GM18499 (cell line): ENCODE measurements around the gene JAG2.

Source experiments
- ATAC-seq: cut with Tn5 transposase; IDR thresholded peaks from one replicate; pipeline ENCODE4 v1.9.1; 2021; ENCODE audit warnings: moderate number of reproducible peaks; ENCODE audit not compliant: insufficient read depth, unreplicated experiment

Gene JAG2

GRCh38 chr14:105185001-105185400 lies 16.4 kb upstream of the JAG2 start:
- ATAC-seq, result no peak

DNA sequence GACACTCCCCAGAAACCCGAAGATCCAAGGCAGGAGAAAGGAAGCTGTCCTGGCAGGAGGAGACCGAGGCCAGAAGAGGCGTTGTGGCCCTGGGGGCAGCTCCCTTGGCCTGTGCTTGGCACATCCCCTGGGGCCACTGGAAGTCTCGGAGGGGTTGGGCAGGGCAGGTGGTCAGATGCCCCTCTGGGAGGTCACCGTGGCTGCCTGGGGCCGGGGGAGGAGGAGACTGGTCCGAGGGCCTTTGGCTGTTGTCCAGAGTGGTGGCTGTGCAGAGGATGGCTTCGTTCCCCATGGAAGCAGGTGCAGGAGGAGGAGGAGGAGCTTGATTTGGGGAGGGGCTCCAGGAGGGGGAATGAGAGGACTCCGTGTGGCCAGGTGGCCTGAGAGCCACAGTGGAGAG lies 15.9 kb upstream of the JAG2 start:
- ATAC-seq, result no peak

GRCh38 chr14:105182296-105183020 lies 13.9 kb upstream of the JAG2 start:
- no peak for ATAC-seq

GRCh38 chr14:105181549-105182295 lies 13.1 kb upstream of the JAG2 start:
- ATAC-seq, result no peak

DNA sequence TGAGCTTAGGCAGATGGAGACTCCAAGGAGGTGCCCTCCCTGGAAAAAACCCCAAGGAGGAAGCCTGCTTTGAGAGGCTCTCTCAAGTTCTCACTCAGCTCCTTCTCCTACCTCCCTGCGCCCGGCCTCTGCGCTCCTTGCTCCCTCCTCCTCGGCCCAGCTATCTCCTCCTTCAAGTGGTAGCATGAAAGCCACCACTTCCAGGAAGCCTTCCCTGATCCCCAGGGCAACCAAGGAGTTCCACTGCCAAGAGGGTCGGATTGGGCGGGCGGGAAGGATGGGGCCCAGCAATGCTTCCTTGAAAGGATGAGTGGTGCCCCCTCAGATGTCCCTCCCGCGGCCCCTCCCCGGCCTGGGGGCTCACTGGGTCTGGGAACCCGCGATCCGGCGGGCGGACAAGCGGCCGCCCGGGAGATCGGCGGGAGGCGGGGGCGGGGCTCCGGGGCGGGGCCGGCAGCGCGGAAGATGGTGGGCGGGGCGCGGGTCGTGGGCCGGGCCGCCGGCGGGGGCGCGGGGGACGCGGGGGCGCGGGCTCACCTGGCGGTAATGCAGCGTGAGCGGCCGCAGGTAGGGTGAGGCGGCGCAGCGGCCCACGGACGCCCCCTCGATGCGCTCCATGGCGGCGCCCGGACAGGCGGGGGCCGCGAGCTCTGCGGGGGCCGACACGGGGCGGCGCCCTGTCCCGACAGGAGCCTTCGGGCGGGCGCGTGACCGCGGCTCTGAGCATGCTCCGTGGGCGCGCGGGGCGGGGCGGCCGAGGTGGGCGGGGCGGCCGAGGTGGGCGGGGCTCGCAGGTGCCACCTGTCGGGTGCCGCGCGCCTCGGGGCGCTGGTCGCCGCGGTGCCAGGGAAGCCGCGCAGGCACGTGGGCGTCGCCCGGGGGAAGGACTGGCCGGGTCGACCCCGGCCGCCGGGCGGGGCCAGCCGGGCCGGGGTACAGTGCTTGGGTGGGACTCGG lies 12.3 kb upstream of the JAG2 start, which contains the start of gene NUDT14:
Gene NUDT14, minus strand, starts transcription at position 721 of the 957 bp plus-strand sequence. Its CDS starts 103 bp downstream, at position 618.
- ATAC-seq, result no peak

DNA sequence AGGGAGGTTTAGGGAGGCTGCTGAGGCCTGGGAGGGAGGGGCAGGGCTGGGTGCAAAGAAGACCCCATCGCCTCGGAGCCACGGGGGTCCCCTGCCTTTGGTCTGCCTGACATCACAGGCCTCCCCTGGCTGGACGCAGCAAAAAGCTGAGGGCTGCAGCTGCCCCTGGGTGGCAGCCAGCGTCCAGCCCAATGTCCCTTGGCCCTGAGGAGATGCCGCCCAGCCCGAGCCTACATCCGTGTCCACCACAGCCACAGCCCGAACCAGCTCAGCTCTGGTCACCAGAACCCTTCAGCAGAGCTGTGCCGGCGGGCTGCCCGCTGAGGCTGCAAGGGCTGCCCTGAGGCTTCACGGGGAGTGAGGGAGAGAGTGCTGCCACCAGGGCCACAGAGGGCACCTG lies 10.6 kb upstream of the JAG2 start:
- no peak for ATAC-seq

- no peak for ATAC-seq
Measured at GRCh38 chr14:105178868-105179140, 10.2 kb upstream of the JAG2 start.

DNA sequence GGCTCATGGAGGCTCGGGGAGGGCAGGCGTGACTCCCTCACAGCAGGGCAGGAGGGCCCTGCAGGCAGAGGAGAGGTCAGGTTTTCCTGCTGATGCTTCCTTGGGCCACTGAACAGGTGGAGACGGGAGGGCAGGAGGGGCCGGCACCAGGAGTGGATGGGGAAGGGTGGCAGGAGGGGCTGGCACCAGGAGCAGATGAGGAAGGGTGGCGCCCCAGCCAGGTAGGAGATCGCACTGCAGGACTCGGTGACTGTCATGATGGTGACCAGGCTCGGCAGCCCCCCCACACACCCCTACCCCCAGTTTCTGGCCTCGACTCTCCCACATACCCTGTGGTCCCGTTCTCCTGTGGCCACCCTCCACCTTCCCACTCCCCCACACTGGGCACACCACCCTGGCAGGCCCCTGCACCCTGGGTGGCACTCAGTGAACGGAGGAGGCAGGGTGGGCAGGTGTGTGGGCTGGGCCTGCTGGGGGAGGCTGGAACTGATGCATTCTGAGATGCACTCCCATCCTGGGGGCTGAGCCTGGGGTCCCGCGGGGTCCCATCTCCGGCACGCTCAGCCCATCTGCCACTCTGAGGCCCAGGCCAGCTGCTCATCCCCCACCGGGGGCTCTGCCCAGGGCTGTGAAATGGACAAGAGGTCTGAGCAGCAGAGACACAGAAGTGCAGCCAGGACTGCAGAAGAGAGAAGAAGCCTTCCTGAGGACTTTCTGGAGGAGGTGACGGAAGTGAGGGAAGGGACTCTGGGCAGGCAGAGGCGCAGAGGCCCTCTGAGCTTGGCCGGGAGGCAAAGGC lies 9.7 kb upstream of the JAG2 start:
- ATAC-seq, result no peak

DNA sequence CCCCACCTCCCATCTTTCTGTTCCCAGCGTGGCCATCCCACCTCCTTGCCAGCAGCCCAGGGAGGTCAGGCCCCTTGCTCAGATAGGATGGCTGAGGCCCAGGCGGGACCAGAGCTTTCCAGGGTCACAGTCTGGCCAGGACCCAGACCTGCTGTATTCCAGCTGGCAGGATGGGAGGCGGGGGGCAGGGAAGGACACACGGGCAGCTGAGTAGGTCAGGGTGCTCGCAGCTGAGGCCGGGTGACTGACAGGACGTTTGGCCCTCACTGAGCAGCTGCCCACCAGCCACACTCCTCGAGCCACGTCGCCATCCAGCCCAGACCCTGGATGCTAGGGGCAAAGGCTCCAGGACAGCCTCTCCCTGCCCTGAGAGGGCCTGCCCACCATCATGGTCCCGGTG lies 8.5 kb upstream of the JAG2 start:
- no peak for ATAC-seq

GRCh38 chr14:105176513-105176912 lies 7.9 kb upstream of the JAG2 start:
- no peak for ATAC-seq

DNA sequence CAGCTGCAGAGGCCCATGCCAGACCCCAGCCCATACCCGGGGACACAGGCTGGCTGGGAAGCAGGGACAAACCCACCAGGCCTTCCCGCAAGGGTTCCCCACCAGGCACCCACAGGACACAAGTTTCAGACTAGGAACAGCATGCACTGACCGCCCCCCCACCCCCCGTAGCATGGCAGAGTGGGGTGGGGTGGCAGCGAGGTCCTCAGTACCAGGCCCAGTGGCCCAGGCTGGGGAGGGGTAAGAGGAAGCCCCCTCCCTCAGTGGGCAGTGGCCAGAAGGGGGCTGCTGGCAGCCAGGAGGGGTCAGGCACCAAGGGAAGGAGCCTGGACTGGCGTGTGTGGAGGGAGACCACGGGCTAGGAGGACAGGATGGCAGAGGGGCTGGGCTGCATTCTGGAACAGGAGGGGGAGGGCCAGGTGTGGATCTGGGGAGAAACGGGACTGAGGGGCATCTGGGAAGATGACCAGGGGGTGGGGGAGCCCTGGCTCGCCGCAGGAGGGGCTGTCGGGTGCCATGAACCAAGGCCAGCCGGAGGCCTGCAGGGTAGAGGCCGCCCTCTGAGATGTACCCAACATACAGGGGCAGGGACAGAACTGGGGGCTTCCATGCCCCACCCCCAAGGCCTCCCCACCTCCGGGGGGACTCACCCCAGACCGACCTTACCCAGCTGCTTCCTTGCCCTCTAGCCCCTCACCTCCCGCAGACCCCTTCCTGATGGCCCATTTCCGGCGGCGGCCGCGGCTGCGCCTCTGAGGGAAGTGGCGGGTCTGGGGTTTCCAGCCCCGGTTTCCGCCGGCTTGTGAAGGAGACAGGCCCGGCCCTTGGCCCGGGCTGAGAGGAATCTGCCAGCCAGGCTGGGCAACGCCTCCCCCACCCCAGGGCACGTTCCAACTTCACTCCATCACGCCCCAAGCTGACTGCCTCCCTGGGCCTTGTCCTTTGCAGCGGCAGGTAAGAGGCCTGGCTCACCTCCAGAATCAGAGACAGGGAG lies 5.6 kb upstream of the JAG2 start:
- ATAC-seq, result no peak

DNA sequence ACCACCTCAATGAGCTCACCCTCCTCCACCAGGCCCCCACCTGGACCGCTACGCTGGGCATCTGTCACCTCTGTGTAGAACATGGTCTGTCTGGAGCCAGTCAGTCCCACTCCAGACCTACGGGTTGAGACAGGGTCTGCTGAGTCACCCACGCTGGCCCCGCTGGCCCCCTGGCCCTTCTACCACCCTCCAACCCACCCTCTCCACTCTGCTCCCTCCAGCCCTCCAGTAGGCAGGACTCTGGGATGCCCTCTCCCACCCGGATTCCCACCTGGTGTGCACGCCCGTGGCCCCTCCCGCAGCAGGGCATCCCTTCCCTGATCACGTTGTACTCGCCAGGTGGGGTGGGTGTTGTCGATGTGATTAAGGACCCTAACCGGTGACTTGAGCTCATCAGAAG lies 4.6 kb upstream of the JAG2 start:
- ATAC-seq, result no peak

GRCh38 chr14:105172476-105172875 lies 3.9 kb upstream of the JAG2 start:
- ATAC-seq, result no peak

GRCh38 chr14:105171004-105171673 lies 2.6 kb upstream of the JAG2 start:
- ATAC-seq, result no peak

GRCh38 chr14:105169776-105170655 lies 1.4 kb upstream of the JAG2 start:
- no peak for ATAC-seq

DNA sequence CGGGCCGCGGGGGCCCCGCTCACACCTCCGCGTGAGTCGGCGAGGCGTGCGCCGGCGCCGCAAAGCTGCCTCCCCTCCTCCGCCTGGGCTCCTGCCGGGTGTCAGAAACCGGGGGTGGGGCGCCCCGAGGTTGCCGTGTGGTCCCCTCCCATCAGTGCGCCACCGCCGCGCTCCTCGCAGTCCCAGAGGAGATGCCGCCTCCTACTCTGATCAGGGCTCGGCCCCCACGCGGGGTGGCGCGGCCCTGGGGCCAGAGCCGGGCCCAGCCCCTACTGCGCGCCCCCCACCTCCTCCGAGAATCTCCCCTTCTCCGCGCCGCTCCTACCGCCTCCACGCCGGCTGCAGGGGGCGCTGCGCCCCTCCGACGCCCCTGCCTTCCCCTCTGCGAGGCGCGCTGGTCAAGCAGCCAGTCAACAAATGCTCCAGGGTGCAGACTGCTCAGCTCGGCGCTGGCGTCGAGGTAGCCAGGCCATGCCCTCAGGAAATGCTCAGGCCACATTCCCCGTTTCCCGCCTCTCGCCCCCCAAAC lies 467 bp upstream of the JAG2 start:
- ATAC-seq, result no peak

DNA sequence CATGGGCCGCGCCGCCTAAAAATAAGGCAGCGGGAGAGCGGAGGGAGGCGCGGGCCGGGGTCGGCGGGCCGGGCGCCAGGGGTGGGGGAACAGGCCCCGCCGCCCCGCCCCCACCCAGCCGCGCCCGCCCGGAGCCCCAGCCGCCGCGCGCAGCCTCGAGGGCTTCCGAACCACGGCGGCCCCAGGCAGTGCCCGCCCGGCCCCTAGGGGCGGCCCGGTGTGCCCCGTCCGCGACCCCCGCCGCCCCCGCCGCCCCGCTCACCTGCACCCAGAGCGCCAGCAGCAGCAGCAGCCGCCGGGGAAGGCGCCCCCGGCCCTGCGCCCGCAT lies 519 bp downstream of the JAG2 start:
- ATAC-seq, result no peak
